T-helper 17 cell (primary cell): ENCODE results near the gene MXD3. TPM values are rescaled to one million over a fixed set of nuclear protein-coding genes. Genes with fewer than 3 reads are reported as not detected.
"Not testable (repeated sequence)": the region's sequence is repeated elsewhere in the genome, so short reads cannot be mapped to it uniquely, and the experiment has no call there.

Experiments
- ATAC-seq: fragments of 150-1000 bp; cut with Tn5 transposase; 2 replicates; pipeline ENCODE4 v1.10.0; 2021; ENCODE audit warnings: mild to moderate bottlenecking, moderate library complexity
- DNase-seq, 3 donors: peaks; one replicate each; pipeline versions ENCODE4 v3.0.0 to v3.0.0-alpha.2; 2020 to 2021
- H3K9me3 ChIP-seq: one replicate; pipeline ENCODE4 v1.7.0; 2013; ENCODE audit warnings: low read length, mild to moderate bottlenecking; ENCODE audit not compliant: control insufficient read depth, poor library complexity, severe bottlenecking
- H3K27ac Mint-ChIP-seq: one replicate; pipeline ENCODE4 v1.8.0; 2022; ENCODE audit warnings: mild to moderate bottlenecking, moderate library complexity, mixed read lengths
- H3K27me3 Mint-ChIP-seq: one replicate; pipeline ENCODE4 v1.8.0; 2022; ENCODE audit warnings: mixed read lengths
- H3K36me3 Mint-ChIP-seq: one replicate; pipeline ENCODE4 v1.8.0; 2022; ENCODE audit warnings: low read depth, mixed read lengths
- H3K4me1 Mint-ChIP-seq: one replicate; pipeline ENCODE4 v1.8.0; 2022; ENCODE audit warnings: mild to moderate bottlenecking, mixed read lengths
- H3K4me3 Mint-ChIP-seq: one replicate; pipeline ENCODE4 v1.8.0; 2022; ENCODE audit warnings: mild to moderate bottlenecking, moderate library complexity, mixed read lengths
- total RNA-seq, 4 donors: library from RNA in 2 of 4; stranded (reverse) in 2 of 4; gene quantifications; one replicate each; pipeline ENCODE4 v1.2.3 and lab custom pipeline; 2022 to 2026

The MXD3 gene
- total RNA-seq, 2 donors from 2014 or later: 8.7 to 11.8 TPM

GRCh38 chr5:177309351-177310191, 2.1 kb downstream of the MXD3 start:
- Mint-ChIP-seq H3K4me3 (peak overlapping the region; percentile 78), H3K27ac (peak overlapping the region; percentile 76), H3K36me3 (no peaks in the 10 kb centered on the region), H3K27me3 (no peaks in the 10 kb centered on the region), H3K4me1 (peaks cover 43% of the 10 kb centered on the region)
- H3K9me3 ChIP-seq: no peaks in the 10 kb centered on the region
- DNase-seq (peak; percentile 52 to 66 (median 58)), ATAC-seq (peak; percentile 41)

DNA sequence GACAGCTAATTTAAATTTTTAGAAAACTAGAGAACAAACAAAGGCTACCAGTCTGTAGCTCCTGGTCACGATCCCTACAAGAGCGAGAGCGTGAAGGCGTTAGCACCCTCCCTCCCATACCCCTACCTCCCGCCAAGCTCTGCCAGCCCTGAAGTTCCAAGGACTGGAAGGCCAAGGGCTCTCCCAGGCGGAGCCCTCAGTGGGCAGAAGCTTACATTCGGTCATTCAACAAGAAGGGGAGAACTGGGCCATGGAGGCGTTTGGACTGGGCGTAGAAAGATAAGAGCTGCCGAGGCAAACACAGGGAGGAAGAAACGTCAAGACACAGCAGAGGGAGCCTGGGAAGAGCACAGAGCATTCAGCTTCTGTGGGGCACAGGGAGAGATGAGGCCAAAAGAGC, 3.0 kb downstream of the MXD3 start:
- H3K9me3 ChIP-seq: no peaks in the 10 kb centered on the region
- H3K36me3 Mint-ChIP-seq: no peaks in the 10 kb centered on the region
- H3K27me3 Mint-ChIP-seq: no peaks in the 10 kb centered on the region
- peak overlapping the region; percentile 76 for H3K27ac Mint-ChIP-seq
- ATAC-seq: no peak
- H3K4me3 Mint-ChIP-seq: no peak overlapping the region
- no peak for DNase-seq
- H3K4me1 Mint-ChIP-seq: peaks cover 49% of the 10 kb centered on the region

DNA sequence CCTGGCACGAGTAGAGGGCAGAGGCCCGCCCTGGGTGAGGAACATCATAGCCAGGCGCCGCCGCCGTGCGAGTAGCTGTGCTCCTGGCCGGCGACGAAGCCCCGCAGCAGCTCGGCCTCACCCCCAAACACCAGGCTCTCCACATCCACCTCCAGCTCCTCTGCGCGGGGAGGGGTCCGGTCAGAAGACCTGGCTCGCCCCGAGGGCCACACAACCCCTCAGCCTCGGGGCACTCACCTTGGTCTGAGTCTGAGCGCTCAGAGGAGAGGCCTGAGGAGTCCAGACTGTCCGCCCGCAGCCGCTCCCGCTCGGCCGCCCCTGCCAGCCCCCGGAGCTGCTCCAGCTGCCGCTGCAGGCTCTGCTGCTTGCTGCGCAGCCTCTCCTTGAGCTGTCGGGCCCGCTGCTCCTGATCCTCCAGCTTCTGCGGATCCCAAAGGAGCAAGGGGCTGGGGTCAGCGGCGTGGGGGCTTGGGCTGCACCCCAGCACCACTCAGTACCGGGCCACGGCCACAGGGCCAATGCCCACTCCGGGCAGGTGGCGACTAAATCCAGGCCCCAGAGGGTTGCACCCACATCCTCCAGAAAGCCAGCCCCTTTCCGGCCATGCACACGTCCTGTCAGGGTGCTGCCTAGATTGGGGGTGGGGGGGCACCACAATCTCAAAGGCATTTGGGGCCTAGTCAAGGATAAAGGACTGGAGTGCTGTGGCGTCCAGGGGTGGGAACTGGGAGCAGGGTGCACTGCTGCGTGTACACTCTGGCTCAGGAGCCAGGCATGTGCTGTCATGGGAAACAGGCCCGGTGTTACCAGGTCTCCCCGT, 3.9 kb downstream of the MXD3 start:
- Mint-ChIP-seq H3K36me3 (no peaks in the 10 kb centered on the region), H3K27me3 (no peaks in the 10 kb centered on the region), H3K4me3 (peak overlapping the region; percentile 36), H3K27ac (peak overlapping the region; percentile 76), H3K4me1 (peaks cover 46% of the 10 kb centered on the region)
- no peak for DNase-seq
- no peak for ATAC-seq
- no peaks in the 10 kb centered on the region for H3K9me3 ChIP-seq

GRCh38 chr5:177306674-177307543, 4.8 kb downstream of the MXD3 start:
- Mint-ChIP-seq H3K27me3 (no peaks in the 10 kb centered on the region), H3K36me3 (no peaks in the 10 kb centered on the region), H3K4me3 (no peak overlapping the region), H3K27ac (peak overlapping the region; percentile 56), H3K4me1 (peaks cover 51% of the 10 kb centered on the region)
- H3K9me3 ChIP-seq: no peaks in the 10 kb centered on the region
- DNase-seq (no peak), ATAC-seq (no peak)

DNA sequence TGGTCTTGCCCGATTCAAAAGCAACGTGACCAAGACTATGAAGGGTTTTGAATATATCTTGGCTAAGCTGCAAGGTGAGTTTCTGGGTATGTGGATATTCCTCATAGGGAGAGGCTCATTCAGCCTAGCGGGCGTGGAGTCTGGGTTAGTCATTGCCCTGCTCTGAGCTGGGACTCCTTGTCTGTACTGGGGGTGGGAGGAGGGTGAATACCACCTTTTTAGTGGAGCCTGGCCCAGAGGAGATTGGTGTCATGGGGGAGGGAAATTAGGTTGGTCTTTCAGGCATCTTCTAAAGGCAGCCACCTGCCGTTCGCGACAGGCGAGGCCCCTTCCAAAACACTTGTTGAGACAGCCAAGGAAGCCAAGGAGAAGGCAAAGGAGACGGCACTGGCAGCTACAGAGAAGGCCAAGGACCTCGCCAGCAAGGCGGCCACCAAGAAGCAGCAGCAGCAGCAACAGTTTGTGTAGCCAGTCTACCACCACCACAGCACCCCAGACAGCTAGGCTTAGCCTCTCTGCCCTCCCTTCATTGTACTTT, 5.5 kb downstream of the MXD3 start:
- ATAC-seq, DNase-seq, H3K36me3 Mint-ChIP-seq, H3K27me3 Mint-ChIP-seq, H3K9me3 ChIP-seq: not testable (repeated sequence)
- peaks cover 51% of the 10 kb centered on the region for H3K4me1 Mint-ChIP-seq
- H3K27ac Mint-ChIP-seq: peak overlapping the region; percentile 56
- peak overlapping the region; percentile 49 for H3K4me3 Mint-ChIP-seq

DNA sequence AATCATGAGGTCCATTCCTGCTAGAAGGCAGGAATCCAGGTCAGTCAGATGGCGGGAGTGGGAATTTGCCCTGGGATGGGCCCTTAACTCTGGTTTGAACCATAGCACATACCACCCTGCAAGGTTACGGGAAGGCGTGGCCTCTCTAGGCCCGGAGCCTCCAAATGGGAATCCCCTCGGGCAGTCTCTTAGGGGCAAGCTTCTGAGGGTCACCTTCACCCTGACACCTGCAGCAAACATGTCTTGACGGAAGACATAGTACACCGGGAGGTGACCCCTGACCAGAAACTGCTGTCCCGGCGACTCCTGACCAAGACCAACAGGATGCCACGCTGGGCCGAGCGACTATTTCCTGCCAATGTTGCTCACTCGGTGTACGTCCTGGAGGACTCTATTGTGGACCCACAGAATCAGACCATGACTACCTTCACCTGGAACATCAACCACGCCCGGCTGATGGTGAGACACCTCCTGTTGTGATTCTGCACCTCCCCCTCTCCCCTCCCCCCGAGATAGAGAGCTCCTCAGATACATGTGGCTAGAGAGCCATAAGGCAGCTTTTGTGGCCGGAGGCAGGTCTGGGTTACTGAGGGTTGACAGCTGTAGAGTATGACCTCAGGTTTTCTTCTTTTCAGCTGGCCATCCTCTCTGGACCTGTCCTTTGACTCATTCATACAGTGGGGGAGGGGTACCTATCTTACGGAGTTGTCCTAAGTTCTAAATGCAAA, 7.1 kb downstream of the MXD3 start:
- Mint-ChIP-seq H3K27ac (peak overlapping the region; percentile 89), H3K36me3 (no peaks in the 10 kb centered on the region), H3K4me3 (peak overlapping the region; percentile 93)

DNA sequence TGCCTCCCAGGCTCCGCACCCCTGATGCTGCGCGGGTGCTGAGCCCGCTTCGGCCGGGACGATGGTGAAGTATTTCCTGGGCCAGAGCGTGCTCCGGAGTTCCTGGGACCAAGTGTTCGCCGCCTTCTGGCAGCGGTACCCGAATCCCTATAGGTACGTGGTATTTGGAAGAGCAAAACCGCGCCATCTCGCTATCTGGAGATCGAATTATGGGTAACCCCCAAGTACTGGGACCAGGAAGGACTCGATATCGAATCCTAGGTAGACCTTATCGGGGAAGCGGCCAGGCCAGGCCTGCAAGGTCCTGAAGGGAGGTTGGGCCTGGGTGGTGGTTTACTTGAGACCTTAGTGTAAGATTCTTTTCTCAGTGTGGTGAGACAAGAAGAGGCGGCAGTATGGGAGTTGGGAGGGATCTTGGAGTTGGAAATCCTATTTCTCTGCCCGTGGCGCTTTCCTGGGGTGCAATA, 7.7 kb downstream of the MXD3 start:
- peak; percentile 10 for ATAC-seq
- H3K36me3 Mint-ChIP-seq: no peaks in the 10 kb centered on the region
- peak overlapping the region; percentile 93 for H3K4me3 Mint-ChIP-seq
- no peak for DNase-seq
- peaks cover 53% of the 10 kb centered on the region for H3K4me1 Mint-ChIP-seq
- peak overlapping the region; percentile 89 for H3K27ac Mint-ChIP-seq
- no peaks in the 10 kb centered on the region for H3K27me3 Mint-ChIP-seq
- no peaks in the 10 kb centered on the region for H3K9me3 ChIP-seq

More for the DNA sequence above, 7.1 kb downstream of the MXD3 start:
- no peaks in the 10 kb centered on the region for H3K9me3 ChIP-seq
- ATAC-seq (no peak), DNase-seq (no peak)
- Mint-ChIP-seq H3K27me3 (no peaks in the 10 kb centered on the region), H3K4me1 (peaks cover 53% of the 10 kb centered on the region)

DNA sequence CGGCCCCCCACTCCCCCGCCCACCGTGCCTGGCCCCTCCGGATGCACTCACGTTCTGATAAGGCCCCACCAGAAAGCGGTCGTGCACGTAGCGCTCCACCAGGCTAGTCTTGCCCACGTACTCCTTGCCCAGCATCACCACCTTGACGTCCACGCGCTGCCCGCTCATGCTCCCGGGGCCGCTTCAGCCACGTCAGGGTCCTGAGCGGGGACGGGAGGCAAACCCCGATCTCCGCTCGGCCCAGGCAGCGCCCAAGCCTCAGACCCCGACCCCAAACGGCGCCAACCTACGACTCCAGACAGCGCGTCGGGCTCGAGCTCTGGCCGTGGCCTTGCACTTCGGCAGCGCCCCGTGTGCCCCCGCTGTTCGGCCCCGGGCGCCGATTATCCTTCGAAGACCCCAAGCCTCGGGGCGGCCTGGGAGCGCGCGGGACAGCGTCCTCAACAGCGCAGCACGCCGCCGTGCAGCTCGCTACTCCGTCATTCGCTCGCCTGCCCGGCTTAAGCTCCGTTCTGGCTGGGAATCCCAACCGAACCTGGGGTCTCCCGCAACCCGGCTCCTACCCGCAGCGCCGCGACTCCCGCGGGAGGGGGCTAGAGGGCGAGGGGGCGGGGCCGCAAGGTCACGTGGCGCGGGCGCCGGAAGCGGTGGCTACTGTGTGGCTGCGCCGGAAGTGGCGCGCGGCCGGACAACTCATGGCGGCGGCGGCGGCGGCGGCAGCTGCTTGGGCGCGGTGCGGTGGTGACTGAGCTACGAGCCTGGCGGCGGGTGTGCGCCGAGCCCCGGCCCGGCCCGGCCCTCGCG, 8.4 kb downstream of the MXD3 start, which contains the start of the genes PRELID1 and RAB24:
TSS of gene PRELID1 (plus strand) at position 679 of the 804 bp plus-strand sequence. CDS start 187 bp downstream, outside the sequence.
TSS of gene RAB24 (minus strand) at position 599 of the 804 bp plus-strand sequence. CDS start at position 168, 431 bp downstream.
- H3K9me3 ChIP-seq: no peaks in the 10 kb centered on the region
- Mint-ChIP-seq H3K27me3 (no peaks in the 10 kb centered on the region), H3K36me3 (no peaks in the 10 kb centered on the region), H3K4me1 (peaks cover 50% of the 10 kb centered on the region), H3K4me3 (peak within 1 kb of the TSS; percentile 93), H3K27ac (peak within 1 kb of the TSS; percentile 89)
- peak; percentile 70 for ATAC-seq
- DNase-seq: peak; percentile 82 to 87 (median 85)

DNA sequence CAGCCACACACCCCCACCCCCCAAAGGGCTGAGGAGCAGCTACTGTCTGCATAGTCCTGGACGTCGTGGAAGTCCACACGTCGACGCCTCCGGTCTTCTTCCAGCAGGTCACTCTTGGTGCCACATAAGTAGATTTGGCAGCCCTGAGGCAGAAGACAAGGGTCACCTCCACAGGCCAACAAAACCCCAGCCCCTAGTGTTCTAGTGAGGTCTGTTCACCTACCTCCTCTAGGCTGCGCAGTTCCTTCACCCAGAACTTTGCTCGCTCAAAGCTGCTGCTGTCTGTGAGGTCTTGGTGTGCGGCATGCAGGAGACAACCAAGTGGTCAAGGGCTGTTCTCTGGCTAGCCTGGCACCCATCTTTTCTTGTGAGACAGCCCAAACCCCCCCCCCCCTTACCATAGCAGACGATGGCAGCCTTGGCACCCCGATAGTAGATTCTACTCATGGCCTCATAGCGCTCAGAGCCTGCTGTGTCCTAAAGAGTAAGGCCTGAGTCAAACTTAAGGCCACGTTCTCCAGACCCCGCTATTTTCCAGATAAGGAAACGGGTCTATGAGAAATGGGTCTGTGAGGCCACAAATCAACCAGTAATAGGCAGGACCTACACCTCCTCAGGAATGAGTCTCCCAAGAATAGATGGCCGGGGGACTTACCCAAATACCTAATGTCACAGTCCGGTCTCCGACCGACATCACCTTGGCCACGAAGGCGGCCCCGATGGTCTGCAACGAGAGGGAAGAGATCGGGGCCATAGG, 9.2 kb downstream of the MXD3 start:
- peak overlapping the region; percentile 93 for H3K4me3 Mint-ChIP-seq
- ATAC-seq (no peak), DNase-seq (no peak)
- H3K36me3 Mint-ChIP-seq: no peaks in the 10 kb centered on the region
- no peaks in the 10 kb centered on the region for H3K9me3 ChIP-seq
- H3K4me1 Mint-ChIP-seq: peaks cover 47% of the 10 kb centered on the region
- no peaks in the 10 kb centered on the region for H3K27me3 Mint-ChIP-seq
- peak overlapping the region; percentile 89 for H3K27ac Mint-ChIP-seq

DNA sequence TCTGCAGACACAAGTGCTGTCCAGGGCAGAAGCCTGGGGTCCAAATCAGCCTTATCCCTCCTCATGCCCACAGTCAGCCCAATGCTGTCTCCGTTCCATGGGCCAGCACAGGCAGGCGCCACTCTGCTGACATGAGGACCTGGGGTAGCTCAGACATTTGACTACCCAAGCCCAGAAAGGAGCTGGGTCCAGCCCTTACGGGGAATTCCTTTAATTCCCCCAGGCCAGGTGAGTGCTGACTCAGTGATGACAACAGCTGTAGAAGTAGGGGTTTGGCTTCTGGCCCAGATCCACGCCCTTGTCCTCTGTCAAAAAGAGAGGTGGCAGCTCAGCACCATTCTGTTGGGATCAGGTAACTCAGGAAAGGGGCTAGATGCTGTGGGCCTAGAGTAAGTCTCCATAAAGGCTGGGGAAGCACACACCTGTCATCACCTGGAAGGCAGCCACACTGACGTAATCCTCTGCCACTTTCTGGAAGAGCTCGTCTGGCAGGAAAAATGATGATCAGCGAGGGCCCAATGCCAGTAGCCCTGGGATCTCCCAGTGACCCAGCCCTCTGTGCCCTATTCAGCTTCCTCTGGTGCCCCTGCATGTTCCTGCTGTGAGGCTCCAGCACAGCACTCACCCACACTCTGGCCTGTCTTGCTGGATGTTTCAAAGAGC, 10.1 kb downstream of the MXD3 start:
- ATAC-seq: no peak
- H3K36me3 Mint-ChIP-seq: no peaks in the 10 kb centered on the region
- no peak for DNase-seq

More for the DNA sequence above, 10.1 kb downstream of the MXD3 start:
- H3K9me3 ChIP-seq: no peaks in the 10 kb centered on the region
- peak overlapping the region; percentile 89 for H3K27ac Mint-ChIP-seq
- no peaks in the 10 kb centered on the region for H3K27me3 Mint-ChIP-seq
- H3K4me3 Mint-ChIP-seq: peak overlapping the region; percentile 93
- H3K4me1 Mint-ChIP-seq: peaks cover 45% of the 10 kb centered on the region
